GM13976 (cell line): ENCODE results near the gene DAW1.
A peak's percentile ranks its signal among the peaks of the same experiment; 100 is the strongest.

Experiments
- DNase-seq: peaks from one replicate; pipeline ENCODE4 v3.0.0; 2012; ENCODE audit warnings: low spot score
- CTCF ChIP-seq: IDR thresholded peaks from 2 replicates; pipeline ENCODE4 v1.5.1; 2012; ENCODE audit warnings: borderline replicate concordance, mild to moderate bottlenecking; ENCODE audit not compliant: insufficient read depth; ENCODE audit errors: extremely low read depth, missing control alignments, control extremely low read depth
- in situ Hi-C: fragments of 300-500 bp; cut with MboI; formaldehyde crosslinking; loops from one replicate; pipeline ENCODE4 v1.12.0; 2022; ENCODE audit warnings: low sequenced_read_pairs, mixed read lengths, inconsistent platforms; ENCODE audit not compliant: unreplicated experiment

Gene DAW1

GRCh38 chr2:227848146-227848545 lies 23.3 kb upstream of the DAW1 start:
- DNase-seq: no peak
- in situ Hi-C loops: no loop called here
- no peak for TF ChIP-seq CTCF

- DNase-seq: peak; percentile 73
Observed at GRCh38 chr2:227848586-227848985, 22.8 kb upstream of the DAW1 start.

GRCh38 chr2:227849906-227850305 lies 21.5 kb upstream of the DAW1 start:
- in situ Hi-C loops: loop anchor here (10.0 kb wide), 1 partner anchor 75 kb away; no protein-coding TSS in a partner anchor
- TF ChIP-seq CTCF: no peak
- DNase-seq: no peak

More at GRCh38 chr2:227848586-227848985, 22.8 kb upstream of the DAW1 start:
- no peak for TF ChIP-seq CTCF
- in situ Hi-C loops: no loop called here

- DNase-seq: no peak
- in situ Hi-C loops: loop anchor here (10.0 kb wide), 1 partner anchor 78 kb away; no protein-coding TSS in a partner anchor
- no peak for TF ChIP-seq CTCF
Observed at GRCh38 chr2:227853204-227853629, 18.2 kb upstream of the DAW1 start.

GRCh38 chr2:227853765-227854271 lies 17.6 kb upstream of the DAW1 start:
- DNase-seq: no peak
- TF ChIP-seq CTCF: no peak
- in situ Hi-C loops: loop anchor here (10.0 kb wide), 1 partner anchor 79 kb away; no protein-coding TSS in a partner anchor

GRCh38 chr2:227855440-227855839 lies 16.0 kb upstream of the DAW1 start:
- no peak for DNase-seq
- no peak for TF ChIP-seq CTCF
- in situ Hi-C loops: loop anchor here (10.0 kb wide), 1 partner anchor 81 kb away; no protein-coding TSS in a partner anchor
